Fibroblast of skin of right biceps (primary cell): ENCODE results near the gene CALM1.
"Not testable (repeated sequence)": the region's sequence is repeated elsewhere in the genome, so short reads cannot be mapped to it uniquely, and the experiment has no call there.

Source experiments
- DNase-seq: peaks from one replicate; pipeline ENCODE4 v3.0.0-alpha.2; 2013

CALM1 gene

DNA sequence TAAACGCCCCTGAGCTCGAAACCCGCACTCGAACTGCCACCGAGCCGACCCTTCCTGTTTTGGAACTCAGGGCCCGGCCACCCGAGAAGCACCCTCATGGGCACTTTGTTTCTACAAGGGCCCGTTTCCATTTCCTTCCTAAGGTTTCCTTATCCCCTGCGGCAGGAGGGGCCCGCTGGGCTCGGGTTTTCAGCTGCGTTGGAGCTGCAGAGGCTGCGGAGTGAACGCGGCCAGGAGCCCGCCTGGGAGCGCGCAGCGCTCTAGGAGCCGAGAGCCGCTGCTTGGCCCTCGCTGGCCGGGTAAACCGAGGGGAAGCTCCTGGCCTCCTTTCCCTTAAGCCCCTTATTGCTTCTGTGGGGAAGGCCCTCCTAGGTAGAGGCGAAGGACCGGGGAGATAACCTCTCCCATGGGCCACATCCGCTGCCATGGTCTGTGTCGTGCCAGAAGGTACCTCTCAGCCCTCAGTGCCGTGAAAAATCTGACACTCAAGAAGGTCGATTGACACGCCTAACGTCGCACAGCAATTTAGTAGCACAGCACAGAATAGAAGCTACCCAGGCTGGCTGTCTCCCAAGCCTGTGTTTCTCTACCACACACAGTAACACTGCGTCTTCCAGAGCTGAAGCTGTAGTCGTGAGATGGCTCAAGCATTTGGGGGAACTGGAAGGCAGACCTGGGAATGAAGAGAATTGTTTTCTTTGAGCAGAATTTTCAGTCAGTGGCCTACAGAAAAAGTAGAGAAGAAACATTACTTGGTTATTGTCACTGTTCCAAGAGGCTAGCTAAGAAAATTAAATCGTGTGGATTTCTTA is 12.9 kb upstream of the CALM1 start:
- peak; percentile 50 for DNase-seq

- DNase-seq = no peak
Observed at GRCh38 chr14:90384543-90384911, 12.3 kb upstream of the CALM1 start.

- DNase-seq = no peak
Observed at GRCh38 chr14:90386321-90386720, 10.5 kb upstream of the CALM1 start.

DNA sequence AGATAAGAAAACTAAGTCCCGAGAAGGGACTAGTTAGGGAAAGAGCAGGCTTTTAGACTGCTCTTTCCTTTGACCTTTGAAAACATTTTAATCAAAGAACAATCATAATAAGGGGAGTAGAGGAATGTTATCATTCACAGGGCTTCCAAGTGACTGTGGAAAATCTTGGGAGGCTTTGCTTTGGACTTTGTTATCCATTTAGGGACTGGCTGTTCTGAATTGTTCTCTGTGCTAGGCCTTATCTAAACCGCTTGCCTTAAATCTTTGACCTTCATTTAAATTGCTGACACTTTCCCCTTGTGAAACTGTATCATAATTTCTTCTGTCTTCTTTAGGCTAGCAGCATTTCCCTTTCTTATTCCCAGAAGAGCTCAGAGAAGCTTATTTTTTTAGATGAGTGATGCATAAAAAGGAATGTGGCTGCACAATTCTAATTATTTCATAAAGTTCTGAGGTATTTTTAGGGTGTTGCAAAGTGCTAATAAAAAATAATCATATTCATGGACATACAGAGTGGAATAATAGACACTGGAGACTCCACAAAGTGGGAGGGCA is 9.5 kb upstream of the CALM1 start:
- DNase-seq = no peak

- DNase-seq = peak; percentile 82
Observed at GRCh38 chr14:90388437-90388836, 8.4 kb upstream of the CALM1 start.

DNA sequence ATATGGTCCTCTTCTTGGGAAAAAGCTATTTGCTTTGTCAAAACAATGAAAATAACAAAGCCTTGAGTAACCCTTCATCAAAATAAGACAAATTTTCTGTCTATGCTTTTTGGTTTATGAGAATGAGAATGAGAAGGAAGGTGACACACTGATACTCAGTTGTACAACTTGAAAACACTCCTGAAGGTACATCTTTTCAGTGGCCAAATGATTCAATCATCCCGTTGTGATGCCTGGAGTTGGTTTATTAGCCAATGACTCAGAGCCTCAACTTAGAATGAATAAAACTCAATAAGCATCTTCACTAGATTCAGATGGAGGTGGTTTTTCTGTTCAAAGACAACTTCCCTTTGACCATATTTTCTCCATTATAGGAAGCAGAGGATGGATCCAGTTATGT is 7.8 kb upstream of the CALM1 start:
- DNase-seq = peak; percentile 46

GRCh38 chr14:90393966-90394365 is 2.9 kb upstream of the CALM1 start:
- DNase-seq = no peak

DNA sequence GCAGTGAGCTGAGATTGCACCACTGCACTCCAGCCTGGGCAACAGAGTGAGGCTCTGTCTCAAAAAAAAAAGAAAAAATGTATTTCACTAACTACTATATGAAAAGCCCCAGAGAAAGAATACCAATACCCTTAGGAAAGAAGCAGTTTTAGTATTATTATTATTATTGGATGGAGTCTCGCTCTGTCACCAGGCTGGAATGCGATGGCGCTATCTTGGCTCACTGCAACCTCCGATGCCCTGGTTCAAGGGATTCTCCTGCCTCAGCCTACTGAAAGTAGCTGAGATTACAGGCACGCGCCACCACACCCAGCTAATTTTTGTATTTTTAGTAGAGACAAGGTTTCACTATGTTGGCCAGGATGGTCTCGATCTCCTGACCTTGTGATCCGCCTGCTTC is 2.0 kb upstream of the CALM1 start:
- DNase-seq = not testable (repeated sequence)

DNA sequence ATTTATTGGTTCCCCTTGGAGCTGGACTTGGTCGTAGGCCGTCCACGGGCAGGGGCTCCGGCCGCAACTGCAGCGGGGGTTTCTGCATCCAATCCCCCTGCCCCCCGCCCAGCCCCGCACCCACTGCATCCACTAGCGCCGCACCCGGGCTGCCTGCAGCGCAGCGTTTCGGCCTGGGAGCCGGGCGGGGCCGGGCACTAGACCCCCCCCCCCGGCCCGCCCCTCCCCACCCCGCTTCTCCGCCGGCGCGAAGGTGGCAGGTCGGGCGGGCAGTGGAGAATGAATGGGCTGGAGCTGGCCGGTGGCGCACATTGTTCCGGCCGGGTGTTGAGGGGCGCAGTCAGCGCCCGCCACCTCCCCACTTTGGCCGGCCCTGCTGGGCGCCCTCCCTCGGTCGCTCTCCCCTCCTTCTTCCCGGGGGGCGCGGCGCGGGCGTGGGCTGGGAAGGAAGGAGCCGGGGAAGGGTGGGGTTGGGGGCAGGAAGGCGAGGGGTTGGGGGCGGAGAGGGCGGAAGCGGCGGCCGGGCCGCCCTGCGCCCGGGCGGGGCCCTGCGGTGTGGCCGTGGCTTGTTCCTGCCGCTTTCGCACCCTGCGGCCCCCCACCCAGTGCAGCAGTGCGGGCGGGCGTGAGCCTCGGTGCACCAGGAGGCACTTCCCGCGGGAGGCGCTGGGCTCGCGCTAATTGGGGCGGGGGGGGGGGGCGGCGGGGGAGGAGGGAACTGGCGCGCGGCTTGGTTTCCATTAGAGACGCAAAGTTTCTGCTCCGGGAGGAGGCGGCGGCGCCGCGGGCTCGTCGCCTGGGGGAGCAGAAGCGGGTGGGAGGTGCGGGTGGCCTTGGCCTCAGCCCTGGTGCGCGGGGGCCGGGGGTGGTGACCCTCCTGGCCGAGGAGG is 841 bp downstream of the CALM1 start:
- peak; percentile 56 for DNase-seq

- DNase-seq = no peak
Observed at GRCh38 chr14:90398315-90398839, 1.5 kb downstream of the CALM1 start.

GRCh38 chr14:90398841-90399540 is 2.2 kb downstream of the CALM1 start:
- DNase-seq = no peak

DNA sequence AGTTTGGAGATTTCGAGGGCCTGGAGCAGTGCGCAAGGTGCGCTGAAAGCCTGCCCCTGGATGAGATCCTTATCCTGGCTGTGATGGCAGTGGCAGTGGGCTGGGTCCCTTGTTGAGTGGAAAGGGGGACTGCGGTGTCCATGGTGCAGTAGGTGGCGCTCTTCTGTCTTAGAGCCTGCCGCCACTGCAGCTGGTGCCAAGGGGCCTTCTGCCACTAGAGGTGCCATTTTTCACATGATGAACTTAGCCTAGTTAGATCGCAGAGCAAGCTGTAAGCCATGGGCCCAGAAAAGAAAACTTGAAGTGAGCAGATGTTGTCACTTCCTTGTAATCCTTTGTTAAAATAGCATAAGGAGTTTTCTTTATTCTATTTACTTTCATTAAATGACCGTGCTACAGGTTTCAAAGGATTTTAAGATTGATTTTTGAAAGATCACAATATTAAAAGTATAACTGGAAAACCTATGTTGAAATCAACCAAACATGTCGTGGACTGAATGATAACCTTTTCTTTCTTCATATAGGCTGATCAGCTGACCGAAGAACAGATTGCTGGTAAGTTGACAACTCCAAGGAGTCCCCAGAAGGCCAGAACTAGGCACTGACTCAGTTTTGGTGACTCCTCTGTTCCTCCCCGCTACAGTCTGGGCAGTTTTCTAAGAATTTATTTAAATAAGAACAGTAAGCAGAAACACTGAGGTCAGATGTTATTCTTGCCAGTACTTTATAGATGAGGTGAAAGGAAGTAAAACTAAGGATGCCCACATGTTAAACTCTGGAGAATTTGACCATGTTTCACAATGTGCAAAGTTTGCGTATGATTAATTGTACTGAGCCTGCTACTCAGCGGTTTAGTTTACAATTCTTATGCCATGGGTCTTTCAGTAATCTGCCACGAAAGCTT is 3.0 kb downstream of the CALM1 start:
- peak; percentile 88 for DNase-seq

DNA sequence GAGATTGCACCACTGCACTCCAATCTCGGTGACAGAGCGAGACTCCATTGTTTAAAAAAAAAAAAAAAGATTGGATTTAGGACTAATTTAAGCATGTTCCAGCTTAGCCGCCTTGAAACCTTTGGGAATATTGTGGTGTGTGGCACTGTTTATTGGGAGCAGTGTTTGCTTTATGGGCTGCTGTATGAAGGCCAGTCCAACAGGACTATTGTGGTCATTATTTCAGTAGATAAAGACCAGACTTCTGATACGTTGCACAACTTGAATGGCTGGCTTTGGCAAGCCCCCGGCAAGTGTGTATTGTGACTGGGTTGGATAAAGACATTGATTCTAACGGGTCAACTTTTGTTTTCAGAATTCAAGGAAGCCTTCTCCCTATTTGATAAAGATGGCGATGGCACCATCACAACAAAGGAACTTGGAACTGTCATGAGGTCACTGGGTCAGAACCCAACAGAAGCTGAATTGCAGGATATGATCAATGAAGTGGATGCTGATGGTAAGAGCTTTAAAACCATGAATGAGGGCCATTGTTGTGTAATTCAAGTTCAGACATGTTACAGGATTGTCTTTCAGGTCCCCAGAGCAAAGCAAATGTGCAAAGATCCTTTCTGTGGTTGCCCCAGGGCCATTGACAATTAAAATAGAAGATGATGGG is 4.2 kb downstream of the CALM1 start:
- DNase-seq = no peak

DNA sequence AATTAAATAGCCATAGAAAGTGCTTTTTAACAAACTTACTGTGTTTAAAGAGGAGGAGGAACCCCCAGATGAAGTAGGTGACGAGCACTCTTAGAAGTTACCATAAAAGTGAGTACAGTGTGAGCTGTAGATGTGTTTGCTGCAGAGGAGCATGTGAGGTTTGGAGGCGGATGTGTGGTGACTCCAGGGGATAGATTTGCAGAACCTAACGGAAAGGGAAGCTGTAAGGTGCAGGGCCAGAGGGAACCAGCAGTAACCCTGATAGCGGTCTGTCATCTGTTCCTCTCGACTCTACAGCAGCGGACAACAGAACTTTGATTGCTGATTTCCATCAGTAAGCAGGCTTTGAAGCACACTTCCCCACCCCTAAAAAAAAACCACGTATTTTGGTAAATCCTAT is 5.2 kb downstream of the CALM1 start:
- DNase-seq = no peak

DNA sequence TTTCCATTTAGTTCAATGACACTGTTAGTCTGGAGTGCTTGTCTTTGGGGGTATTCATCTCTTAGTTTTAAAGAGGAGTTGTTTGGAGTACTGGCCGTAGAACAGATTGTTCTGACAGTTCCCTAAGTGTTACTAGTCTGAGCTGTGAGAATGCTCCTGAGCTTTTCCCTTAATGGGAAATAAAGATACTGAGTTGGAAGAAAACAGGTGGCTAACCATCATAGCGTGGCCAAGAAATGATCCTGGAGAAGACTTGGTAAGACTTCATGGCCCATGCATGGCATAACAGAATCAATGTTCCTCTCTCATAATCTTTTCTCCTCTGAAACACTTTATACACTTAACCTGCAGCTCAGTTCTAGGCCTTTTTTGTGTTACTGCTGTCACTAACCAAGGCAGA is 6.2 kb downstream of the CALM1 start:
- DNase-seq = no peak

DNA sequence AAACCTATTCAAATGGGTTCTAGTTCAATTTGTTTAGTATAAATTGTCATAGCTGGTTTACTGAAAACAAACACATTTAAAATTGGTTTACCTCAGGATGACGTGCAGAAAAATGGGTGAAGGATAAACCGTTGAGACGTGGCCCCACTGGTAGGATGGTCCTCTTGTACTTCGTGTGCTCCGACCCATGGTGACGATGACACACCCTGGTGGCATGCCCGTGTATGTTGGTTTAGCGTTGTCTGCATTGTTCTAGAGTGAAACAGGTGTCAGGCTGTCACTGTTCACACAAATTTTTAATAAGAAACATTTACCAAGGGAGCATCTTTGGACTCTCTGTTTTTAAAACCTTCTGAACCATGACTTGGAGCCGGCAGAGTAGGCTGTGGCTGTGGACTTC is 8.3 kb downstream of the CALM1 start:
- no peak for DNase-seq

- DNase-seq = no peak
Observed at GRCh38 chr14:90405755-90406154, 8.9 kb downstream of the CALM1 start.

- DNase-seq = no peak
Observed at GRCh38 chr14:90406384-90406798, 9.6 kb downstream of the CALM1 start.

DNA sequence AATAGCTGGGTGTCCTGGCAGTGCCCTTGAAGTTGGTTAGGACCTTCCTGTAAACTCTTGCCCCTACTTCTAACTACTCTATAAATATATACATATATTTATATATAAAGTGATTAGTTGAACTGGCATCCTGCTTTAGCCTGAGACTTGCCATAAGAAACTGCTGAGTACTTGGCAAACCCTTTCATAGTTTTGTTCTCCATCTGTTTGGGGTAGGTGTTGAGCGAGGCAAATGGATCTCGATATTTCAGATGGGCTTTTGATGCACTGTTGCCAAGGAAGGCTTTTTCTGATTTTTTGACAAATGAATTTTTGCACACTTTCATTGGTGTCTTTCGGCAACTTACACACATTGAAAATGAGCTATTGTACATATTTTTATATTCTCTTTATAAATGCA is 10.4 kb downstream of the CALM1 start:
- DNase-seq = no peak

DNA sequence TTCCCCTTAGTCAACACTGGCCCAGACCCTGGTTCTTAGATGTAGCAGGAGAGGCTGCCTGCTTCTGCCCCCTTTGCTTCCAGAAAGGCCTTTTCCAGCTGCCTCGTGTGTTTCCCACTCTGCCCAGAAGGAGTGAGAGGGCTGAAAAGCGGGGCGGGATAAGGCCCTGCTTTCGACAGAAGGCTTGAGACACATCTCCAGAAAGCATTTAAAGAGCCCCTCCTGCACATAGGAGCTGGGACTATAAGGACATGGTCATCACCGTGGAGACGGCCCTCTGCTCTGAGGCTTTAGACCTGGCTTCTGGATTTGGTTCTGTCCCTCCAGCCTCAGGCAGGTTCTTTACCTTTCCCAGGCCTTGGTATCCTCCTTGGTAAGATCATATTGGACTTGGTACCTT is 11.9 kb downstream of the CALM1 start:
- peak; percentile 8 for DNase-seq

GRCh38 chr14:90409209-90409730 is 12.4 kb downstream of the CALM1 start:
- peak; percentile 97 for DNase-seq
